GM18517 (cell line): ENCODE data around the gene CPSF3.
A peak's percentile ranks its signal among the peaks of the same experiment; 100 is the strongest.

Experiments
- ATAC-seq: cut with Tn5 transposase; IDR thresholded peaks from one replicate; pipeline ENCODE4 v1.9.1; 2021; ENCODE audit warnings: mild to moderate bottlenecking, moderate library complexity; ENCODE audit not compliant: unreplicated experiment

The CPSF3 gene

DNA sequence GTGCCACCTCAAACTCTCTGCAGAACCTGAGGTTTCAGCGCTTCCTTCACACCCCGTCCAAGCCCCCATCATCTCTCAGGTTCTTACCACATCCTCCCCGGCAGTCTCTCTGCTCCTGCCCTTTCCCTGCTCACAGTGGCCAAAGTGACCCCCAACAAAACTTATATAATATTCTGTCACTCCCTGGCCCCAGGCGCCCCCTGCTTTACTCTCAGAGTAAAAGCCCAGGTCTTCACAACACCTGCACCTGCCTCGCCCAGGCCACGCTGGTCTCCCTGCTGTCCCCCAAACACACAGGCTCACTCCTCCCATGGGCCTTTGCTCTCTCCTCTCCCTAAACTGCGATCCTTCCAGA is 6.5 kb upstream of the CPSF3 start:
- ATAC-seq = no peak

DNA sequence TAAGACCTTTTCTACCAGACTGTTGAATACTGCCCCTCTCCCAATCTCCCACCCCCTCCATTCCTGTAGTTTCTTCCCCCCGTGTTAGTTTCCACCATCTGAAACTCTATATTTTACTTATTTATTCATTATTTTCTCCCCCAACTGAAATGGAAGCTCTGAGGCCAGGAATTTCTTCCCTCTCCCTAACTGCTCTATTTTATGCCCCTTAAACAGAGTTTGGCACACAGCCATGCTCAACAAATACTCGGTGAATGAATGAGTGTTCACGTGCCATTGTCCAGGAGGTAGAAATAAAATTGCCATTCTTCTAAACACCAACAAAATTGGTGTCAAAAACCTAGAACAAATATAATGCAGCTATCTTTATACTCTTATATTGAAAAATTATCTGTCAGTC is 5.7 kb upstream of the CPSF3 start:
- no peak for ATAC-seq

- no peak for ATAC-seq
Observed at GRCh38 chr2:9418746-9419145, 4.7 kb upstream of the CPSF3 start.

GRCh38 chr2:9419541-9419940 is 3.9 kb upstream of the CPSF3 start:
- no peak for ATAC-seq

GRCh38 chr2:9420495-9420894 is 3.0 kb upstream of the CPSF3 start:
- ATAC-seq = no peak

DNA sequence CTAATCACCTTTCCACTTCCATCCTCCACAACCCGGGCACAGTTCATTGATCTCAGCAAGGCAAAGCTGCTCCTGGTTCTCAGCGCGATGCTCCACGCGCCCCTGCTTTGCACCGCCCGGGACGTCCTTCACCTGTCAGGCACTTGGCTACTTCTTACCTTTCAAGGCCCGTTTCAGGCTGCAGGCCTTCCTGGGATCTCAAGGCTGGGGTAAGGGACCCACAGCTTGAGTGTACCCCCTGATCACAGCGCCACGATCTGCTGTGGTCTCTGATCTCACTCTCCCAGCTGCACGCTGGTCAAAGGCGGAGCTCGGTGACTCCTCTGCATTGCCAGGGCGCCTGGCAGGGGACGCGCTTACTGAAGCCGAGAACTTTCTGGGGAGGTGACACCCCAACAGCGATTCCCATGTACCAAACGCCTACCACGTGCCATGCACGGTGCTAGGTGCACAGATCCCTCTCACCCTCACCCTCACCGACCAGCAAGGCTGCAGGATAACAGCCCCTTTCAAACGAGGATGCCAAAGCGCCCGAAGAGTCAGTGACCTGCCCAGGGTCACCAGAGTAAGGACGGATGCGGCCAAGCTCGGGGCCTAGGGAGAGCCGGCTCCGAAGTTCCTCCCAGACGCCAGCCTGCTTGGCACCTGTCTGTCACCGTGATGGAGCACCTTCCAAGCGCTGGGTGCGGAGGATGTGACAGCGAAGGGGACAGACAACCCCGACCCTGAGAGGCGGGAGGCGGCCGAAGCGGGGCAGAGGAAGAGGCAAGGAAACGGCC is 944 bp upstream of the CPSF3 start:
- peak; percentile 36 for ATAC-seq

DNA sequence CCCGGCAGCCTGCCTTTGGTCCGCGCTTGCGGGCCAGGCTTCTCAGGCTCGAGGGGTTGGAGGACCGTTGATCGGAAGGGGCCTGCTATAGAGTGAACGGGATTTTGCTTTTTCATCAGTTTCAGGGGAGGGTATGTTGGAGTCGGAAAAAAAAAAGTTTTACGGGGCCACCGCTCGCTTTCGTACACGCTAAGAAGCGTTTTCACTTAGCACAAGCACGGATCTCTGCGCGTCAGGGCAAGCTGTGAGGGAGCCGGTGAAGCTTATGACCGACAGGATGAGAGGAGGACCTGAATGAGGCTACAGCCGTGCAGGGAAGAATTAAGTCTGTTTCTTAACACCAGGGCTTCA is 443 bp downstream of the CPSF3 start:
- peak; percentile 1 for ATAC-seq

DNA sequence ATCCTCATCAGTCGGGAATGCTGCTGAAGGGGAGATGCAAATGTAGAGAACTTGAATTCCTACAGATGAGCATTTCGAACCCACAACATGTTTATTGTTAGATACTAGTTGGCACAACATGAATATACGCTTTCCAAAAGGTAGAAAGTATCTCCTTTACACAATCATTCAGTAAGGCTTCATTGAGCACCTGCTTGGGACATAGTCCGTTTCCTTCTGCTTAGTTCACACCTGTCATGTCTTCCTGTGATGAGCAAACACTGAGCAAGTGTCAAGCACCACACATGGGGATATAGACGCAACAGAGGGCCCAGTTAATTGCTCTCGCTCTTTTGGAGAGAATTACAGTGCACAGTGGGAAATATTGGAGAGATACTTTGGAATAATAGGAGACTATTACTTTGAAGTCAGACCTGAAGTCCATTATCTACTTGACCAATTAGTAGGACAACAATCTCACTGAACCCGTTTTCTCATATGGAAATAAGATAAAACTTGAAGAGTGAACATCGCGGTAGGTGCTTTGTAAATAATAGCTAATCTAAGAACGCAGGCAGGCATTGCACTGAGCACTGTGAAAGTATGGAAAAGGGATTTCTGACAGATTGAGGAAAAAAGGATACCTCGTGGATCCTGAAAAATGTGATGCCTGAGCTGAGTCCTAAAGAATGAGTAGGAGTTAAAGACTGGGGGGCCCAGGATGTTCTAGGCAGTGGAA is 1.2 kb downstream of the CPSF3 start:
- no peak for ATAC-seq

- no peak for ATAC-seq
Observed at GRCh38 chr2:9428965-9429577, 5.6 kb downstream of the CPSF3 start.

GRCh38 chr2:9430316-9431293 is 7.2 kb downstream of the CPSF3 start:
- no peak for ATAC-seq

DNA sequence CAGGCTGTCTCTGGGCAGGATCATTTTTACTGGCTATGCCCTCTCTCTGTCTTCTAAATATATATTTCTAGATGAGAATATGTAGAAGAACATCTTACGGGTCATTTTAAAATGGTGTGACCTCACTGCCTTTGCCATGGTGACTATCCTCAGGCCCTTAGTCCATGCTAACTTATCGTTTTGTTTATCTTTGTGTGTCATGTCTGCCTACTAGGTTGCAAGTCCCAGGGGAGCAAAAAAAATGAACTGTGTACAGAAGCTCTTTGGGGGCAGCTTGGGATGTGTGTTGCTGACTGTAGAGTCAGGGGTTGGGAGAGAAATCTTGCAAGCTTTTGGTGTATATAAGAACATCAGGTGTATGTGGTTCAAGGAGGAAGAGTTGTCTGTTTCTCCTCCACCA is 11.0 kb downstream of the CPSF3 start:
- no peak for ATAC-seq

- no peak for ATAC-seq
Observed at GRCh38 chr2:9439536-9439935, 16.1 kb downstream of the CPSF3 start.

GRCh38 chr2:9440058-9440727 is 16.7 kb downstream of the CPSF3 start:
- ATAC-seq = no peak

GRCh38 chr2:9441556-9441955 is 18.1 kb downstream of the CPSF3 start:
- ATAC-seq = no peak

DNA sequence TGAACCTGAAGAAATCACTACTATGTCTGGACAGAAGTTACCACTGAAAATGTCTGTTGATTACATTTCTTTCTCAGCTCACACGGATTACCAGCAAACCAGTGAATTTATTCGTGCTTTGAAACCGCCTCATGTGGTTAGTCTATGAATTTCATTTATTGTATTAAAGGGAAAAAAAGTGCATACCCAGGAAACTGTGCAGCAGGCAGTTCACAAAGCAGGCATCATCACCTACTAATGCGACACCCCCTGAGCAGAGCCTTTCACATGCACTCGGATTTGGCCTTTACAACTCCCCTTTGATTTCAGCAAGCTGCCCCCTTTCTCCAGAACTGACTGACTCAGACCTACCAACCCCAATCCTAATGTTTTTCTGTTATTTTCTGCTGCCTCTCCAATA is 20.1 kb downstream of the CPSF3 start:
- no peak for ATAC-seq

DNA sequence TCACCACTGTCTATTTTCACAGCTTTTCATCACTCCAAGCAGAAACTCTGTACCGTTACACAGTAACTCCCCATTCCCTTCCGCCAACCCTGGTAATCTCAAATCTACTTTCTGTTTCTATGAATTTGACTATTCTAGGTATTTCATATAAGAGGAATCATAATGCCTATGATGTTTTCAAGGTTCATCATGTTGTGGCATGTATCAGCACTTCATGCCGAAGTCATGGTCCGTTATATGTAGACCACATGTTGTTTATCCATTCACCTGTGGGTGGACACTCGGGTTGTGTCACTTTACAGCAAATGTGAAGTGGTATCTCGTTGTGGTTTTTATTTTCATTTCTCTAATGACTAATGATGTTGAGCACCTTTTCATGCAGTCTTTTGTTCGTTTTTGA is 21.6 kb downstream of the CPSF3 start:
- no peak for ATAC-seq

DNA sequence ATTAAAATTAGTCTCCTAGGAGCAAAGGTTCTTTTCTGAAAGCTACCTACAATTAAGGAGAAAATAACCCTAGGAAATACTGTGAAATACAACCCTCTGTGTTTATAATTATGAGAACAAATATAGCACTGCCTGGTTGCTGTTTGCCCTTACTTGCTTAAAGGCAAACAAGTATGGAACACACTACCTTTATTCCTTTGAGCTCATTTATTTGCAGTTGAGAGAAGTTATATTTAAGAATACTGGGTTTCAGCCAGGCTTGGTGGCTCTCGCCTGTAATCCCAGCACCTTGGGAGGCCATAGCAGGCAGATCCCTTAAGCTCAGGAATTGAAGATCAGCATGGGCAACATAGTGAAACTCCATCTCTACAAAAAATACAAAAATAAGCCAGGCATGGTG is 27.8 kb downstream of the CPSF3 start:
- ATAC-seq = no peak

DNA sequence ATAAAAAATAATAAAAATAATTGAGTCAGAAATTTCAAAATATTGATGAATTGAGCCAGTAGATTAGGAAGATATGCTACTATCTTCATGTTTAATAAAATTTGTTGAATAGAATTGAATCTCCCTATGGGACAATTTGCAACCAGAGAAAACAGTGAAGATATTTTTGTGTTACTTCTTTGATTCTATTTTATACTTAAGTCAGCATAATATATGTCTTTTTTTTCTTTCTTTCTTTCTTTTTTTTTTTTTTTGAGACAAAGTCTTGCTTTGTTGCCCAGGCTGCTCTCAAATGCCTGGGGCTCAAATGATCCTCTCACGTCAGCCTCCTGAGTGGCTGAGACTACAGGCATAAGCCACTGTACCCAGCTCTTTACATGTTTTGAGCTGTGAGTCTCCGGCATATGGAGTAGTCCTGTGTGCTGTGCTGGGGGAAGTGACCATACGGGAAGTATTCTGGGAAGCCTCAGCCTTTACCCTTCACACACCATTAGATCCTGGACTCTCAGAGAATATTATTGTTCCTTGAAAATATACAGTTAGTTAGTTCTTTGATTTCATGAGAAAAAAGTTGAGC is 37.1 kb downstream of the CPSF3 start:
- no peak for ATAC-seq

- no peak for ATAC-seq
Observed at GRCh38 chr2:9461079-9461478, 37.6 kb downstream of the CPSF3 start.

GRCh38 chr2:9462313-9462712 is 38.9 kb downstream of the CPSF3 start:
- ATAC-seq = no peak
